PC-9 (cell line): ENCODE results near the gene RAP1GAP2. TPM values are rescaled to one million over a fixed set of nuclear protein-coding genes. Genes with fewer than 3 reads are reported as not detected.

Experiments used
- BruUV-seq: library from RNA; stranded (reverse); fragments of 400-500 nt; replicated peaks from 2 replicates; lab custom pipeline; 2021; lab: Mats Ljungman, UMichigan
- CTCF ChIA-PET: fragments of 300-600 bp; sonication (Branson Sonifier 250); formaldehyde crosslinking; loops from one replicate; lab custom pipeline; 2022; ENCODE audit warnings: antibody characterized with exemption; lab: Charles Lee
- POLR2A ChIA-PET: fragments of 300-600 bp; sonication (Branson Sonifier 250); formaldehyde crosslinking; loops from one replicate; lab custom pipeline; 2022; ENCODE audit warnings: antibody characterized with exemption; ENCODE audit not compliant: unreplicated experiment; lab: Charles Lee
- DNase-seq, 2 experiments: peaks; one replicate each; pipeline versions ENCODE4 v3.0.0 to v3.0.0-alpha.2; 2015 to 2022; ENCODE audit warnings: mixed read lengths in 1 of 2
- H2AFZ ChIP-seq: fragments of 200-600 bp; sonication (generic); 2 replicates; pipeline ENCODE4 v1.8.1; 2017; ENCODE audit warnings: antibody characterized with exemption
- H3F3A ChIP-seq: fragments of 200-600 bp; sonication (generic); 2 replicates; pipeline ENCODE4 v1.8.1; 2017; ENCODE audit warnings: antibody characterized with exemption, mild to moderate bottlenecking, low read depth; ENCODE audit not compliant: insufficient read depth
- H3K27ac ChIP-seq: fragments of 200-600 bp; sonication (generic); 2 replicates; pipeline ENCODE4 v1.6.1; 2016; ENCODE audit warnings: mixed run types
- H3K27me3 ChIP-seq: fragments of 200-600 bp; sonication (generic); 2 replicates; pipeline ENCODE4 v1.6.1; 2016; ENCODE audit warnings: low read depth, mixed run types; ENCODE audit not compliant: insufficient read depth
- H3K36me3 ChIP-seq: fragments of 200-600 bp; sonication (generic); 2 replicates; pipeline ENCODE4 v1.6.1; 2016; ENCODE audit warnings: low read depth, mixed run types
- H3K4me1 ChIP-seq: fragments of 200-600 bp; sonication (generic); replicated peaks from 2 replicates; pipeline ENCODE4 v1.6.1; 2016; ENCODE audit warnings: mixed run types; ENCODE audit not compliant: insufficient read depth
- H3K4me2 ChIP-seq: fragments of 200-600 bp; sonication (generic); 2 replicates; pipeline ENCODE4 v1.6.1; 2017; ENCODE audit warnings: mixed run types
- H3K4me3 ChIP-seq: fragments of 200-600 bp; sonication (generic); 2 replicates; pipeline ENCODE4 v1.6.1; 2016; ENCODE audit warnings: mixed run types
- H3K79me2 ChIP-seq: fragments of 200-600 bp; sonication (generic); 2 replicates; pipeline ENCODE4 v1.6.1; 2017; ENCODE audit warnings: low read depth, mixed run types
- H3K9me2 ChIP-seq: fragments of 200-600 bp; sonication (generic); 2 replicates; pipeline ENCODE4 v1.8.1; 2017; ENCODE audit warnings: mild to moderate bottlenecking; ENCODE audit not compliant: insufficient read depth
- H3K9me3 ChIP-seq: fragments of 200-600 bp; sonication (generic); 2 replicates; pipeline ENCODE4 v1.8.1; 2016; ENCODE audit warnings: low read depth; ENCODE audit not compliant: insufficient read depth
- H4K20me1 ChIP-seq: fragments of 200-600 bp; sonication (generic); 2 replicates; pipeline ENCODE4 v1.8.1; 2017; ENCODE audit not compliant: insufficient read depth
- CTCF ChIP-seq: fragments of 200-600 bp; sonication (generic); conservative IDR thresholded peaks from 2 replicates; pipeline ENCODE4 v1.6.1; 2017; ENCODE audit warnings: mixed run types, antibody characterized with exemption, mild to moderate bottlenecking, moderate library complexity
- EZH2 ChIP-seq: fragments of 200-600 bp; sonication (generic); IDR thresholded peaks from 2 replicates; pipeline ENCODE4 v1.8.0; 2017; ENCODE audit warnings: antibody characterized with exemption, low read depth
- intact Hi-C: fragments of 100-400 bp; cut with micrococcal nuclease; formaldehyde crosslinking; loops from one replicate; pipeline ENCODE4 v1.10.0; 2022; ENCODE audit not compliant: unreplicated experiment
- total RNA-seq: library from RNA; stranded (reverse); gene quantifications from 2 replicates; pipeline ENCODE4 v1.2.3, GENCODE V29; 2021

RAP1GAP2 gene
- total RNA-seq, 1 experiment from 2014 or later = 10.1 TPM

GRCh38 chr17:2860045-2860444 lies 63.8 kb downstream of the RAP1GAP2 start:
- Histone ChIP-seq H3K9me2 (no peaks in the 10 kb centered on the region), H3K4me2 (no peak overlapping the region), H2AFZ (no peak overlapping the region), H3K27ac (no peak overlapping the region), H3K27me3 (no peaks in the 10 kb centered on the region), H3K79me2 (no peaks in the 10 kb centered on the region), H3K4me3 (no peak overlapping the region), H3K9me3 (no peaks in the 10 kb centered on the region), H3K36me3 (no peaks in the 10 kb centered on the region), H3F3A (no peaks in the 10 kb centered on the region), H4K20me1 (no peaks in the 10 kb centered on the region), H3K4me1 (peaks cover 3% of the 10 kb centered on the region; the same call in 1 of the 2 replicates)
- CTCF ChIA-PET = no interaction called here
- POLR2A ChIA-PET = no interaction called here
- no TSS peak for BruUV-seq
- TF ChIP-seq EZH2 (no peak), CTCF (no peak)
- intact Hi-C loops = no loop called here
- DNase-seq = no peak

GRCh38 chr17:2860883-2861282 lies 64.6 kb downstream of the RAP1GAP2 start:
- Histone ChIP-seq H3K27ac (no peak overlapping the region), H3F3A (no peaks in the 10 kb centered on the region), H3K4me1 (no peaks in the 10 kb centered on the region), H3K27me3 (no peaks in the 10 kb centered on the region), H3K79me2 (no peaks in the 10 kb centered on the region), H4K20me1 (no peaks in the 10 kb centered on the region), H3K4me2 (no peak overlapping the region), H3K9me3 (no peaks in the 10 kb centered on the region), H3K36me3 (no peaks in the 10 kb centered on the region), H3K9me2 (no peaks in the 10 kb centered on the region), H2AFZ (no peak overlapping the region), H3K4me3 (no peak overlapping the region)
- POLR2A ChIA-PET = no interaction called here
- CTCF ChIA-PET = no interaction called here
- TF ChIP-seq EZH2 (no peak), CTCF (no peak)
- intact Hi-C loops = no loop called here
- no peak for DNase-seq
- BruUV-seq = no TSS peak

- no peak for TF ChIP-seq EZH2
- TF ChIP-seq CTCF = no peak
- Histone ChIP-seq H3K4me2 (no peak overlapping the region), H3K4me1 (peaks cover 4% of the 10 kb centered on the region; the same call in 1 of the 2 replicates), H3F3A (no peaks in the 10 kb centered on the region), H3K36me3 (no peaks in the 10 kb centered on the region), H3K27ac (no peak overlapping the region), H2AFZ (no peak overlapping the region), H3K27me3 (no peaks in the 10 kb centered on the region), H4K20me1 (no peaks in the 10 kb centered on the region), H3K79me2 (no peaks in the 10 kb centered on the region), H3K9me3 (no peaks in the 10 kb centered on the region), H3K9me2 (no peaks in the 10 kb centered on the region), H3K4me3 (no peak overlapping the region)
- no peak for DNase-seq
- intact Hi-C loops = no loop called here
- ChIA-PET POLR2A (interaction anchor here (0.5 kb wide), 1 partner anchor 30 kb away, joined by 5 read pairs; no protein-coding TSS in a partner anchor), CTCF (interaction anchor here (0.7 kb wide), 2 partner anchors 64 to 104 kb away, joined by 7 to 8 read pairs; no protein-coding TSS in a partner anchor)
- no TSS peak for BruUV-seq
Measured at GRCh38 chr17:2862197-2862596, 66.0 kb downstream of the RAP1GAP2 start.
